Erythroblast (primary cell): Measurements from ENCODE around the gene CACNA1C.

ENCODE experiments used
- GATA1 ChIP-seq: IDR thresholded peaks from 2 replicates; pipeline ENCODE4 v1.6.1; 2011; ENCODE audit warnings: low read depth, mild to moderate bottlenecking, control low read depth, low read length, moderate library complexity
- POLR2A ChIP-seq: IDR thresholded peaks from 2 replicates; pipeline ENCODE4 v1.6.1; 2011; ENCODE audit warnings: mild to moderate bottlenecking, low read length

DNA sequence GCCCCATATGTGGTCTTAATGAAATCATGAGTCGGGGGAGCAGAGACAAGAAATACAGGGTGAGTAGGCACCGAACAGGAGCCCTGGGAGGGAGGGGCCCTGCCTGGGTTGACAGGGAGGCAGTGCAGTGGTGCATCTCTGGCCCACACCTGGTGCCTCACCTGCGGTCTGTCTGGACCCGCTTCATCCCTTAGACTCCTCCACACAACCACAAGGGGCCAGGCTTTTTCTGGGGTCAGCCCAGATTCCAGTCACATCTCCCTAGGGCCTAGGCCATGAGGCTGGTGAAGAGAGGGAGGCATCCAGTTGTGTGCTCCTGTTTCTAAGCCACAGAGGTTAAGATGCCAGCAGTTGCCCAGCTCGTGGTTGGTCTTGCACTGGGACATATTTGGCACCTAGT lies 398.7 kb downstream of the CACNA1C start:
- TF ChIP-seq POLR2A = no peak
- TF ChIP-seq GATA1 = no peak
